K562 (cell line): ENCODE data around the gene YOD1. TPM values are rescaled to one million over a fixed set of nuclear protein-coding genes. Genes with fewer than 3 reads are reported as not detected.

Experiments used
- ATAC-seq: fragments of 200-7000 bp; cut with Tn5 transposase; 3 replicates; pipeline ENCODE4 v1.9.1; 2020; ENCODE audit warnings: moderate library complexity
- BruUV-seq: library from RNA; stranded (reverse); fragments of 400-500 nt; replicated peaks from 2 replicates; lab custom pipeline; 2021; lab: Mats Ljungman, UMichigan
- CTCF ChIA-PET: fragments of 300-600 bp; formaldehyde crosslinking; extraction: SDS; loops from one replicate; lab custom pipeline; 2021; ENCODE audit warnings: low intra/inter-chr PET ratio; lab: Yijun Ruan, JAX
- POLR2A ChIA-PET: fragments of 300-600, 350-650 bp; sonication (Branson Sonifier 250); formaldehyde crosslinking; extraction: SDS; loops from one replicate; lab custom pipeline; 2021; ENCODE audit warnings: antibody characterized with exemption, inconsistent platforms; lab: Yijun Ruan, JAX
- DNase-seq, 4 experiments: peaks; one replicate each; pipeline versions ENCODE4 v3.0.0 to v3.0.0-alpha.2; 2011 to 2018; ENCODE audit warnings: low spot score in 3 of 4, mixed read lengths in 3 of 4; ENCODE audit errors: extremely low read depth in 1 of 4
- FAIRE-seq: peaks from 2 replicates; lab custom pipeline; 2011; peaks lifted over from hg19 to GRCh38; lab: Jason Lieb, UNC
- H2AFZ ChIP-seq: 2 replicates; pipeline ENCODE4 v1.6.0; 2011; ENCODE audit warnings: low read depth, low read length, control low read depth, inconsistent platforms
- H3K27ac ChIP-seq: fragments of 200-600 bp; 3 replicates; pipeline ENCODE4 v1.8.0; 2011; ENCODE audit warnings: low read depth, mild to moderate bottlenecking, control low read depth, inconsistent platforms, low read length, moderate library complexity, mixed read lengths; ENCODE audit errors: extremely low read depth
- H3K27me3 ChIP-seq, 2 experiments: fragments of 300-600 bp in 1 of 2; 2 replicates in 1 of 2; 3 replicates in 1 of 2; pipeline versions ENCODE4 v1.6.0 to v1.8.0; 2011; ENCODE audit warnings: inconsistent platforms in 2 of 2, low read length in 2 of 2, mild to moderate bottlenecking in 1 of 2, mixed read lengths in 1 of 2, moderate library complexity in 1 of 2; ENCODE audit not compliant: control insufficient read depth in 2 of 2, insufficient read depth in 2 of 2
- H3K36me3 ChIP-seq: fragments of 300-600 bp; 3 replicates; pipeline ENCODE4 v1.8.0; 2011; ENCODE audit warnings: mild to moderate bottlenecking, low read length, inconsistent platforms; ENCODE audit not compliant: control insufficient read depth, insufficient read depth
- H3K4me1 ChIP-seq, 2 experiments: fragments of 200-600 bp in 1 of 2; replicated peaks in 1 of 2; 2 replicates in 1 of 2; 3 replicates in 1 of 2; pipeline versions ENCODE4 v1.5.1 to v1.8.0; 2011; ENCODE audit warnings: inconsistent platforms in 2 of 2, low read length in 2 of 2, mild to moderate bottlenecking in 1 of 2, mixed read lengths in 1 of 2, moderate library complexity in 1 of 2; ENCODE audit not compliant: control insufficient read depth in 2 of 2, insufficient read depth in 2 of 2
- H3K4me2 ChIP-seq: 2 replicates; pipeline ENCODE4 v1.6.1; 2011; ENCODE audit warnings: low read length, control low read depth, inconsistent platforms, mixed read lengths; ENCODE audit not compliant: insufficient read depth
- H3K4me3 ChIP-seq: fragments of 200-600 bp; sonication (generic), shearing (Covaris generic); 2 replicates; pipeline ENCODE4 v1.5.1; 2016; ENCODE audit warnings: control low read depth, inconsistent platforms
- H3K79me2 ChIP-seq: fragments of 200-600 bp; 3 replicates; pipeline ENCODE4 v1.8.0; 2011; ENCODE audit warnings: low read length, inconsistent platforms; ENCODE audit not compliant: control insufficient read depth, insufficient read depth
- H3K9ac ChIP-seq, 2 experiments: 2 replicates each; pipeline versions ENCODE4 v1.6.0 to v1.6.1; 2011; ENCODE audit warnings: low read depth in 2 of 2, low read length in 2 of 2, control low read depth in 1 of 2, inconsistent platforms in 1 of 2, mild to moderate bottlenecking in 1 of 2, mixed read lengths in 1 of 2; ENCODE audit not compliant: insufficient read depth in 1 of 2
- H3K9me1 ChIP-seq: one replicate; pipeline ENCODE4 v1.6.0; 2011; ENCODE audit warnings: inconsistent platforms, mild to moderate bottlenecking, low read length, moderate library complexity; ENCODE audit not compliant: control insufficient read depth, insufficient read depth
- H3K9me3 ChIP-seq: replicated peaks from 2 replicates; pipeline ENCODE4 v1.5.1; 2011; ENCODE audit warnings: low read depth, low read length, inconsistent platforms; ENCODE audit not compliant: control insufficient read depth, insufficient read depth
- H4K20me1 ChIP-seq: replicated peaks from 2 replicates; pipeline ENCODE4 v1.6.1; 2011; ENCODE audit warnings: low read length, inconsistent platforms, mixed read lengths; ENCODE audit not compliant: control insufficient read depth, insufficient read depth
- ATF4 ChIP-seq: fragments of 450-650 bp; formaldehyde crosslinking; IDR thresholded peaks from 2 replicates; pipeline ENCODE4 v1.4.0; 2022; ENCODE audit warnings: mild to moderate bottlenecking, moderate library complexity
- BRD9 ChIP-seq: fragments of 450-650 bp; IDR thresholded peaks from 2 replicates; pipeline ENCODE4 v1.6.1; 2018; ENCODE audit warnings: low read depth; ENCODE audit not compliant: partially characterized antibody
- CBFA2T2 ChIP-seq: fragments of 450-650 bp; conservative IDR thresholded peaks from 2 replicates; pipeline ENCODE4 v1.6.1; 2017; ENCODE audit warnings: mild to moderate bottlenecking
- CHAMP1 ChIP-seq: fragments of 450-650 bp; IDR thresholded peaks from 2 replicates; pipeline ENCODE4 v1.6.1; 2016; ENCODE audit warnings: mild to moderate bottlenecking
- HDAC8 ChIP-seq: fragments of 450-650 bp; IDR thresholded peaks from 2 replicates; pipeline ENCODE4 v1.6.1; 2016; ENCODE audit warnings: mild to moderate bottlenecking, missing genetic modification characterization, moderate library complexity, missing compliant biosample characterization
- HIVEP1 ChIP-seq: fragments of 250-450 bp; sonication (Bioruptor Pico); IDR thresholded peaks from 2 replicates; pipeline ENCODE4 v1.4.0; 2020; ENCODE audit warnings: mild to moderate bottlenecking
- PHF21A ChIP-seq: fragments of 450-650 bp; IDR thresholded peaks from 2 replicates; pipeline ENCODE4 v1.6.1; 2017; ENCODE audit warnings: low read depth, borderline replicate concordance
- POLR2A ChIP-seq: fragments of 450-650 bp; conservative IDR thresholded peaks from 2 replicates; pipeline ENCODE4 v1.6.1; 2016
- POLR3G ChIP-seq: IDR thresholded peaks from 2 replicates; pipeline ENCODE4 v1.6.1; 2011; ENCODE audit not compliant: insufficient read length, insufficient replicate concordance; ENCODE audit errors: extremely low read depth
- PTBP1 ChIP-seq: fragments of 200-400 bp; formaldehyde crosslinking; IDR thresholded peaks from 2 replicates; pipeline ENCODE4 v1.6.1; 2017; ENCODE audit warnings: low read depth, low read length
- SOX6 ChIP-seq: fragments of 450-650 bp; IDR thresholded peaks from 2 replicates; pipeline ENCODE4 v1.6.1; 2014; ENCODE audit warnings: mild to moderate bottlenecking
- ZBTB17 ChIP-seq: fragments of 450-650 bp; formaldehyde crosslinking; IDR thresholded peaks from 2 replicates; pipeline ENCODE4 v1.4.0; 2020; ENCODE audit warnings: mild to moderate bottlenecking
- ZNF175 ChIP-seq: fragments of 200-800 bp; sonication (Bioruptor generic); IDR thresholded peaks from 2 replicates; pipeline ENCODE4 v1.6.1; 2016; ENCODE audit warnings: low read depth, mild to moderate bottlenecking, missing genetic modification characterization, missing compliant biosample characterization
- ZNF217 ChIP-seq: sonication (generic); formaldehyde crosslinking; IDR thresholded peaks from 2 replicates; pipeline ENCODE4 v1.8.0; 2022; ENCODE audit warnings: mild to moderate bottlenecking, missing genetic modification reagents
- ZNF408 ChIP-seq: fragments of 250-450 bp; sonication (Bioruptor Pico); IDR thresholded peaks from 2 replicates; pipeline ENCODE4 v1.4.0; 2020; ENCODE audit warnings: low read depth, mild to moderate bottlenecking, moderate library complexity
- WGBS: fragments of 100-300 bp; shearing (Covaris generic); methylation state at CpG from one replicate; pipeline ENCODE4 v1.1.6; 2016; ENCODE audit warnings: low coverage, mixed read lengths; ENCODE audit not compliant: insufficient coverage; ENCODE audit errors: missing lambda C conversion rate; 5-methylcytosine and 5-hydroxymethylcytosine counted together
- in situ Hi-C: fragments of 300-500 bp; cut with MboI; formaldehyde crosslinking; loops from 4 replicates; pipeline ENCODE4 v1.15.0; 2018; ENCODE audit warnings: inconsistent platforms, mixed read lengths
- intact Hi-C: fragments of 100-400 bp; cut with micrococcal nuclease; formaldehyde crosslinking; loops from 2 replicates; pipeline ENCODE4 v1.14.2; 2022
- polyA plus RNA-seq, 8 experiments: library from polyadenylated mRNA; depleted of rRNA in 4 of 8; stranded (reverse) in 5 of 8; unstranded in 3 of 8; fragments of >200 nt; fragmentation: Nextera tagmentation in 2 of 8; fragmentation: Illumina TruSeq in 1 of 8; extraction: Ambion mirVana in 2 of 8; extraction: Trizol in 1 of 8; gene quantifications; 2 replicates each; pipeline versions ENCODE4 v1.2.1 to v1.2.3, GENCODE V29; 2011 to 2014; ENCODE audit warnings: inconsistent platforms in 1 of 8, missing spikeins in 1 of 8
- total RNA-seq, 7 experiments: library from RNA; depleted of rRNA in 6 of 7; stranded (reverse); fragments of >200 nt in 6 of 7; fragmentation: Illumina TruSeq in 2 of 7; extraction: Trizol in 2 of 7; gene quantifications; 2 replicates each; pipeline versions ENCODE4 v1.2.1 to v1.2.3, GENCODE V29; 2011 to 2021; ENCODE audit warnings: low replicate concordance in 1 of 7
- TF ChIP-seq, protein P1 (sequence below): sonication (generic); formaldehyde crosslinking; IDR thresholded peaks from 2 replicates; pipeline ENCODE4 v1.8.0; 2023; ENCODE audit warnings: missing genetic modification reagents, mild to moderate bottlenecking, borderline replicate concordance

Gene YOD1
- total and polyA plus RNA-seq, 9 of the 15 experiments (the other 6 are each of a cell fraction or from before 2014, with no cell fraction given) = 18.2 to 78.1 (median 46.9) TPM

- FAIRE-seq = no peak
- no peak for TF ChIP-seq POLR2A
- TF ChIP-seq, protein P1, sequence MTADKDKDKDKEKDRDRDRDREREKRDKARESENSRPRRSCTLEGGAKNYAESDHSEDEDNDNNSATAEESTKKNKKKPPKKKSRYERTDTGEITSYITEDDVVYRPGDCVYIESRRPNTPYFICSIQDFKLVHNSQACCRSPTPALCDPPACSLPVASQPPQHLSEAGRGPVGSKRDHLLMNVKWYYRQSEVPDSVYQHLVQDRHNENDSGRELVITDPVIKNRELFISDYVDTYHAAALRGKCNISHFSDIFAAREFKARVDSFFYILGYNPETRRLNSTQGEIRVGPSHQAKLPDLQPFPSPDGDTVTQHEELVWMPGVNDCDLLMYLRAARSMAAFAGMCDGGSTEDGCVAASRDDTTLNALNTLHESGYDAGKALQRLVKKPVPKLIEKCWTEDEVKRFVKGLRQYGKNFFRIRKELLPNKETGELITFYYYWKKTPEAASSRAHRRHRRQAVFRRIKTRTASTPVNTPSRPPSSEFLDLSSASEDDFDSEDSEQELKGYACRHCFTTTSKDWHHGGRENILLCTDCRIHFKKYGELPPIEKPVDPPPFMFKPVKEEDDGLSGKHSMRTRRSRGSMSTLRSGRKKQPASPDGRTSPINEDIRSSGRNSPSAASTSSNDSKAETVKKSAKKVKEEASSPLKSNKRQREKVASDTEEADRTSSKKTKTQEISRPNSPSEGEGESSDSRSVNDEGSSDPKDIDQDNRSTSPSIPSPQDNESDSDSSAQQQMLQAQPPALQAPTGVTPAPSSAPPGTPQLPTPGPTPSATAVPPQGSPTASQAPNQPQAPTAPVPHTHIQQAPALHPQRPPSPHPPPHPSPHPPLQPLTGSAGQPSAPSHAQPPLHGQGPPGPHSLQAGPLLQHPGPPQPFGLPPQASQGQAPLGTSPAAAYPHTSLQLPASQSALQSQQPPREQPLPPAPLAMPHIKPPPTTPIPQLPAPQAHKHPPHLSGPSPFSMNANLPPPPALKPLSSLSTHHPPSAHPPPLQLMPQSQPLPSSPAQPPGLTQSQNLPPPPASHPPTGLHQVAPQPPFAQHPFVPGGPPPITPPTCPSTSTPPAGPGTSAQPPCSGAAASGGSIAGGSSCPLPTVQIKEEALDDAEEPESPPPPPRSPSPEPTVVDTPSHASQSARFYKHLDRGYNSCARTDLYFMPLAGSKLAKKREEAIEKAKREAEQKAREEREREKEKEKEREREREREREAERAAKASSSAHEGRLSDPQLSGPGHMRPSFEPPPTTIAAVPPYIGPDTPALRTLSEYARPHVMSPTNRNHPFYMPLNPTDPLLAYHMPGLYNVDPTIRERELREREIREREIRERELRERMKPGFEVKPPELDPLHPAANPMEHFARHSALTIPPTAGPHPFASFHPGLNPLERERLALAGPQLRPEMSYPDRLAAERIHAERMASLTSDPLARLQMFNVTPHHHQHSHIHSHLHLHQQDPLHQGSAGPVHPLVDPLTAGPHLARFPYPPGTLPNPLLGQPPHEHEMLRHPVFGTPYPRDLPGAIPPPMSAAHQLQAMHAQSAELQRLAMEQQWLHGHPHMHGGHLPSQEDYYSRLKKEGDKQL (CRISPR knock-in tag) = no peak
- no peak for TF ChIP-seq ZNF408 (CRISPR knock-in tag)
- TF ChIP-seq PHF21A = no peak
- no peak for TF ChIP-seq HDAC8 (tag)
- TF ChIP-seq SOX6 = no peak
- no peak for TF ChIP-seq CBFA2T2
- TF ChIP-seq BRD9 = no peak
- TF ChIP-seq CHAMP1 = no peak
- TF ChIP-seq ATF4 (CRISPR knock-in tag) = no peak
- no peak for TF ChIP-seq PTBP1
- TF ChIP-seq HIVEP1 (CRISPR knock-in tag) = no peak
- TF ChIP-seq ZNF217 = no peak
- TF ChIP-seq ZBTB17 (CRISPR knock-in tag) = no peak
- no peak for TF ChIP-seq POLR3G
- TF ChIP-seq ZNF175 (CRISPR knock-in tag) = no peak
Observed at GRCh38 chr1:207077012-207077411, 26.0 kb upstream of the YOD1 start.

More at GRCh38 chr1:207077012-207077411, 26.0 kb upstream of the YOD1 start:
- Histone ChIP-seq H4K20me1 (no peaks in the 10 kb centered on the region), H3K4me2 (no peak overlapping the region), H3K27me3 (no peaks in the 10 kb centered on the region), H3K4me3 (no peak overlapping the region), H3K79me2 (no peaks in the 10 kb centered on the region), H3K9ac (no peak overlapping the region), H3K36me3 (peaks cover 12% of the 10 kb centered on the region; the same call in 2 of the 3 replicates), H2AFZ (no peak overlapping the region), H3K9me1 (no peaks in the 10 kb centered on the region), H3K4me1 (peaks cover 0 to 10% of the 10 kb centered on the region in 2 experiments; a peak in 2 of 5 replicates), H3K27ac (no peak overlapping the region), H3K9me3 (no peaks in the 10 kb centered on the region)
- ChIA-PET POLR2A (interaction anchor here (1.2 kb wide), 1 partner anchor 11 kb away, joined by 3 read pairs; no protein-coding TSS in a partner anchor), CTCF (interaction anchor here (0.6 to 3.0 kb wide), 8 partner anchors 21 to 350 kb away, joined by 3 to 34 read pairs (median 4); partner anchors contain the start of gene YOD1)
- intact Hi-C loops = loop anchor here (1.0 to 10.0 kb wide), 8 partner anchors 27 to 602 kb away; partner anchors contain the start of gene IKBKE
- no TSS peak for BruUV-seq
- WGBS = 100% methylated on average over 1 of the region's 1 CpG
- no peak for ATAC-seq
- DNase-seq = no peak
- in situ Hi-C loops = loop anchor here (10.0 kb wide), 1 partner anchor 142 kb away; no protein-coding TSS in a partner anchor
